ENCODE data around the gene C1orf116.

- TF ChIP-seq EZH2 (IDR thresholded peaks at IDR 0.05; ENCODE audit: low read depth), result no peak
- no peak for TF ChIP-seq CTCF (conservative IDR thresholded peaks at IDR 0.05)
These were observed 23.2 kb downstream of the C1orf116 start for GRCh38 chr1:207009182-207009850.
